Liver (tissue), 3 donors: ENCODE data around the gene PHF12.

Experiments
- HNF4A ChIP-seq, 2 donors: conservative IDR thresholded peaks; 2 replicates each; pipeline ENCODE4 v1.6.1; 2016; ENCODE audit warnings: antibody characterized with exemption in 2 of 2, mild to moderate bottlenecking in 2 of 2
- RAD21 ChIP-seq, 2 donors: IDR thresholded peaks; 2 replicates each; pipeline ENCODE4 v1.6.1; 2016; ENCODE audit warnings: antibody characterized with exemption in 2 of 2, mild to moderate bottlenecking in 2 of 2
- TAF1 ChIP-seq: conservative IDR thresholded peaks from 2 replicates; pipeline ENCODE4 v1.6.1; 2016; ENCODE audit warnings: antibody characterized with exemption, mild to moderate bottlenecking
- YY1 ChIP-seq: IDR thresholded peaks from 2 replicates; pipeline ENCODE4 v1.6.1; 2016; ENCODE audit warnings: antibody characterized with exemption, mild to moderate bottlenecking
- TF ChIP-seq, protein P1 (sequence below): fragments of 150-350 bp; IDR thresholded peaks from 2 replicates; pipeline ENCODE4 v1.5.1; 2017; ENCODE audit warnings: improper control_type of control experiment, low read depth, low read length; ENCODE audit not compliant: missing input control
- TF ChIP-seq, protein P2 (sequence below): IDR thresholded peaks from 2 replicates; pipeline ENCODE4 v1.6.1; 2016; ENCODE audit warnings: antibody characterized with exemption, mild to moderate bottlenecking
- TF ChIP-seq, protein P3 (sequence below): IDR thresholded peaks from 2 replicates; pipeline ENCODE4 v1.6.1; 2016; ENCODE audit warnings: antibody characterized with exemption
- donor health status: healthy.
- donor health status: healthy.

DNA sequence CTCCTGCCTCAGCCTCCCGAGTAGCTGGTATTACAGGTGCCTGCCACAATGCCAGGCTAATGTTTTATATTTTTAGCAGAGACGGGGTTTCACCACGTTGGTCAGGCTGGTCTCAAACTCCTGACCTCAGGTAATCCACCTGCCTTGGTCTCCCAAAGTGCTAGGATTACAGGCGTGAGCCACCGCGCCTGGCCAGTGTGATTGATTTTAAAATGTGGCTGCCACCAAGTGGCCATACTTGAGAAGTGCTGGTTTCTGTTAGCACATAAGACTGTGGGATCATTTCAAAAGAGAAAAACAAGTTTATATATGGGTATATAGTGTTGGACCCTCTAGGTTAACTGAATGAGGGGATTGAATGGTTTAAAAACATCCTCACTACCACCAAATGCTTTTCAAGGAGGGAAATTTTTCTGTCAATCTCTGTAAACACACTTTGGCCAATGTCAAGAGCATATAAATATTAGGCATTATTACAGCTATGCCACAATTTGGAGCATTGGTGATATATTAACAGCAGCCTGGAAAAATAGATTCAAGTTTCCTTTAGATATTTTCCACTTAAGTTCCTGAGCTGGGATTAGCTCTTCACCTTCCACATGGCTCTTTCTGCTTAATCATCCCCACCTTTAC lies 34.9 kb downstream of the PHF12 start:
- TF ChIP-seq, protein P1, sequence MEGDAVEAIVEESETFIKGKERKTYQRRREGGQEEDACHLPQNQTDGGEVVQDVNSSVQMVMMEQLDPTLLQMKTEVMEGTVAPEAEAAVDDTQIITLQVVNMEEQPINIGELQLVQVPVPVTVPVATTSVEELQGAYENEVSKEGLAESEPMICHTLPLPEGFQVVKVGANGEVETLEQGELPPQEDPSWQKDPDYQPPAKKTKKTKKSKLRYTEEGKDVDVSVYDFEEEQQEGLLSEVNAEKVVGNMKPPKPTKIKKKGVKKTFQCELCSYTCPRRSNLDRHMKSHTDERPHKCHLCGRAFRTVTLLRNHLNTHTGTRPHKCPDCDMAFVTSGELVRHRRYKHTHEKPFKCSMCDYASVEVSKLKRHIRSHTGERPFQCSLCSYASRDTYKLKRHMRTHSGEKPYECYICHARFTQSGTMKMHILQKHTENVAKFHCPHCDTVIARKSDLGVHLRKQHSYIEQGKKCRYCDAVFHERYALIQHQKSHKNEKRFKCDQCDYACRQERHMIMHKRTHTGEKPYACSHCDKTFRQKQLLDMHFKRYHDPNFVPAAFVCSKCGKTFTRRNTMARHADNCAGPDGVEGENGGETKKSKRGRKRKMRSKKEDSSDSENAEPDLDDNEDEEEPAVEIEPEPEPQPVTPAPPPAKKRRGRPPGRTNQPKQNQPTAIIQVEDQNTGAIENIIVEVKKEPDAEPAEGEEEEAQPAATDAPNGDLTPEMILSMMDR = peak; percentile 63
- TF ChIP-seq YY1 (no peak), HNF4A (conservative IDR thresholded peaks at IDR 0.05) (no peak), TAF1 (no peak), RAD21 (IDR thresholded peaks at IDR 0.05) (peak; percentile 82 to 88)
- TF ChIP-seq, protein P2, sequence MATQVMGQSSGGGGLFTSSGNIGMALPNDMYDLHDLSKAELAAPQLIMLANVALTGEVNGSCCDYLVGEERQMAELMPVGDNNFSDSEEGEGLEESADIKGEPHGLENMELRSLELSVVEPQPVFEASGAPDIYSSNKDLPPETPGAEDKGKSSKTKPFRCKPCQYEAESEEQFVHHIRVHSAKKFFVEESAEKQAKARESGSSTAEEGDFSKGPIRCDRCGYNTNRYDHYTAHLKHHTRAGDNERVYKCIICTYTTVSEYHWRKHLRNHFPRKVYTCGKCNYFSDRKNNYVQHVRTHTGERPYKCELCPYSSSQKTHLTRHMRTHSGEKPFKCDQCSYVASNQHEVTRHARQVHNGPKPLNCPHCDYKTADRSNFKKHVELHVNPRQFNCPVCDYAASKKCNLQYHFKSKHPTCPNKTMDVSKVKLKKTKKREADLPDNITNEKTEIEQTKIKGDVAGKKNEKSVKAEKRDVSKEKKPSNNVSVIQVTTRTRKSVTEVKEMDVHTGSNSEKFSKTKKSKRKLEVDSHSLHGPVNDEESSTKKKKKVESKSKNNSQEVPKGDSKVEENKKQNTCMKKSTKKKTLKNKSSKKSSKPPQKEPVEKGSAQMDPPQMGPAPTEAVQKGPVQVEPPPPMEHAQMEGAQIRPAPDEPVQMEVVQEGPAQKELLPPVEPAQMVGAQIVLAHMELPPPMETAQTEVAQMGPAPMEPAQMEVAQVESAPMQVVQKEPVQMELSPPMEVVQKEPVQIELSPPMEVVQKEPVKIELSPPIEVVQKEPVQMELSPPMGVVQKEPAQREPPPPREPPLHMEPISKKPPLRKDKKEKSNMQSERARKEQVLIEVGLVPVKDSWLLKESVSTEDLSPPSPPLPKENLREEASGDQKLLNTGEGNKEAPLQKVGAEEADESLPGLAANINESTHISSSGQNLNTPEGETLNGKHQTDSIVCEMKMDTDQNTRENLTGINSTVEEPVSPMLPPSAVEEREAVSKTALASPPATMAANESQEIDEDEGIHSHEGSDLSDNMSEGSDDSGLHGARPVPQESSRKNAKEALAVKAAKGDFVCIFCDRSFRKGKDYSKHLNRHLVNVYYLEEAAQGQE = no peak
- TF ChIP-seq, protein P3, sequence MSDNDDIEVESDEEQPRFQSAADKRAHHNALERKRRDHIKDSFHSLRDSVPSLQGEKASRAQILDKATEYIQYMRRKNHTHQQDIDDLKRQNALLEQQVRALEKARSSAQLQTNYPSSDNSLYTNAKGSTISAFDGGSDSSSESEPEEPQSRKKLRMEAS = no peak
